ENCODE measurements around the gene CNST.
"Not testable (repeated sequence)": the region's sequence is repeated elsewhere in the genome, so short reads cannot be mapped to it uniquely, and the experiment has no call there.

CNST gene

DNA sequence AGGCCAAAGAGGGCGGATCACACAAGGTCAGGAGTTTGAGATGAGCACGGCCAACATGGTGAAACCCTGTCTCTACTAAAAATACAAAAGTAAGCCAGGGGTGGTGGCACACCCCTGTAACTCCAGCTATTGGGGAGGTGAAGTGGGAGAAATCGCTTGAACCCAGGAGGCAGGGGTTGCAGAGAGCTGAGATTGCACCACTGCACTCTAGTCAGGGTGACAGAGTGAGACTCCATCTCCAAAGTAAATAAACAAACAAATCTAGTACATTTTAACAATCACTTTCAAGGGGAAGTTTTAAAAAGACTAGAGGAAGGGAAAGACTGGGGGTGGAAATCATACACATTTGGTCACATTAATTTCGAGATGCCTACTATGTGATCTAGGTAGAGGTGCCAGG lies 6.9 kb upstream of the CNST start:
- DNase-seq: no peak

- not testable (repeated sequence) for DNase-seq
Observed at GRCh38 chr1:246560833-246561232, 5.4 kb upstream of the CNST start.

DNA sequence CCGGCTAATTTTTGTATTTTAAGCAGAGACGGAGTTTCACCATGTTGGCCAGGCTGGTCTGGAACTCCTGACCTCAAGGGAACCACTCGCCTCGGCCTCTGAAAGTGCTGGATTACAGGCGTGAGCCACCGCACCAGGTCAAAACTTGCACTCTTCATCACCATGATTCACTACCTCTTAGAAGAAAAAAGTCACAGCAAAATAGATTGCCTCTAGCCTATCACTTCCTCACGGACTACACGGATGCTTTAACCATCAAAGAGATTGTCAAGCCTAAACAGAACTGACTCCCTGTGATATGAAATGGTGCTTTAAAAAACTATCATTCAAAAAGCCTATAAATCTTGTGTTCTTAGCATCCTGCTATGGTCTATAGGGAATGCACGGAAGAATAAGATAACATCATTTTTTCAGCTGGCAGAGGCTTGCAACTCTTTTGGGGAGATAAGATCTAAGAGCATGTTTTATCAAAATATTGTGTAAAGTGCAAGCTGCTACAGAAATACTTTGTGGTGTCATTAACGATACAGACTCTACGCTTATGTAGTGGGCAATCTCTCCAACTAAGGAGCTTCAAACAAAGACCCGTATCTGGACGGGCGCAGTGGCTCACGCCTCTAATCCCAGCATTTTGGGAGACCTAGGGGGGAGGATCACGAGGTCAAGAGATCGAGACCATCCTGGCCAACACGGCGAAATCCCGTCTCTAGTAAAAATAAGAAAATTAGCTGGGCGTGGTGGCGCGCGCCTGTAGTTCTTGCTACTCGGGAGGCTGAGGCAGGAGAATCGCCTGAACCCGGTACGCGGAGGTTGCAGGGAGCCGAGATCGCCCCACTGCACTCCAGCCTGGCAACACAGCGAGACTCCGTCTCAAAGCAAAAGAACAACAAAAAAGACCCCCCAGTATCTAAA lies 1.2 kb upstream of the CNST start:
- no peak for DNase-seq

GRCh38 chr1:246565751-246566127 lies 517 bp upstream of the CNST start:
- no peak for DNase-seq

DNA sequence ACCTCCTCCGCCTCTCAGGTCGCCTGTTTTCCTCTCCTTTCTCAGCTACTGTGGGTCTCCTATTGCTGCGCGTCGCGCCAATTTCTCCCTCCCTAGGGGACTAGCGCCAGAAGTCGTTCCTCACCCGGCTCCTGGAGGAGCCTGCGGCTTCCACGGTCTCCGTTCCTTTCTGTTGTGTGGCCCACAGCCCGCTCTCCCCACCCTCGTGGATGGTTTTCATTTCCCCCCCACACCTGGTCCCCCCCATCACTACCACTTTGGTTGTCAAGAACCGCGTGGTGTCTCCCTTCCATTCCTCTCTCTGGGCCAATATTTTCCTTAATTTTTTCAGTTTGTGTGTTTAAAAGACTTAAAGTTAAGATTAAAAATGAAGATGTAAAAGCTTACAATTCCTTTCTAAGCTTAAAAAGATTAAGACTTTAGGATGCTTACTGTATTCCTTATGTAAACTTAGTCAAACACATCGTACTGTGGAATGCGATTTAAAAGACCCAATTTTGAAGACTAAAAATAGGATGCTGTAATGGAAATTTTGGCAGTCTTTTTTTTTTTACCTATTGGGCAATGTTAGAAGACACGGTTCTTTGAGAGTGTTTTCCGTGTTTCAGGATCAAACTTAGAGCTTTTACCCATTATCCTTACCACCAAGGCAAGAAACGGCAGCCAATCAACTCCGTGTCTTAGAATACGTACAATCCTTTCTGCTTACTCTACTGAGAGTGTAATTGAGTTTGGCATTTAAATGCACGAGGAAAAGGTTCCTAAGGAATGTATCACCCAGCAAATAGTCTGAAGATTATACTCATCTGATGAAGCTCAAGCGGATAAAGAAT lies 773 bp downstream of the CNST start:
- DNase-seq: no peak

GRCh38 chr1:246567646-246568235 lies 1.5 kb downstream of the CNST start:
- DNase-seq: no peak

DNA sequence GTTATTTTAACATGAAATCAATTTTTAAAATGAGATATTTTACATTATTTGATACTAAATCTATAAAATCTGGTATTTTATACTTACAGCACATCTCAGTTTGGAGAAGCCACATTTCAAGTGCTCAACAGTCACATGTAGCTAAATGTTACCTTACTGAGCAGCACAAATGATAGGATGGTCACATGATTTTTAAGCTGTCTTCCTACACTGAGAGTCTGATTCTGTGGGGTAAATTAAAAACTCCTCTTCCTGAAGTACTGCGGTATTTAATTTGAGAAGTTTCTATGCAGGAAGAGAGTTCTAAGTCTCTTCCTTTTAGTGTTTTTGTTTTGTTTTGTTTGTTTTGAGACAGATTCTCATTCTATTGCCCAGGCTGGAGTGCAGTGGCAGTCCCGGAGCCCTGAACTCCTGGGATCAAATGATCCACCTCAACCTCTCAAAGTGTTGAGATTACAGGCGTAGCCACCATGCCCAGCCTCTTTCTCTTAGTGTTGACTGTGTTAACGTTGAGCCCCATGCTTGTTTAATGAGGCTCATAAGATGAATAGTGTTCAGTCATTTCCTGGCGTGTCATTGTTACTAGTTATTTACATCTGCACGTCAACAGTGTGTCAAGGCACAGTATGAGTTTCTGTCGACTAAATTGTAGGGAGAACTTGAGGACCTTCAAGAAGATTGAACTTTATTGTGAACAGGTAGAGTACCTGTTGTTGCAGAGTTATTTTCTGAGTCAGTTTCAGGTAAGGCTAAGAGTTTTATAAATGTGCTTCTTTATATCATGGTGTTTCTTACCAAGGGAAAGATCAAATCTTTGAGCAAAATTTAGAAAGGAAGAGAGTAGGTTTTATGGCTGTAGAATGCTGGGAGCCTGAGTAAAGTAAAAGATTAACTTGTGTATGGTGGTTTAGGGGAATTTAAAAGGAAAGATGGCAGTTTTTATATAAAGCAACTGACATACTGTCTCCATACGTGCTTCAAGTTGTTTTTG lies 3.3 kb downstream of the CNST start:
- DNase-seq: no peak

DNA sequence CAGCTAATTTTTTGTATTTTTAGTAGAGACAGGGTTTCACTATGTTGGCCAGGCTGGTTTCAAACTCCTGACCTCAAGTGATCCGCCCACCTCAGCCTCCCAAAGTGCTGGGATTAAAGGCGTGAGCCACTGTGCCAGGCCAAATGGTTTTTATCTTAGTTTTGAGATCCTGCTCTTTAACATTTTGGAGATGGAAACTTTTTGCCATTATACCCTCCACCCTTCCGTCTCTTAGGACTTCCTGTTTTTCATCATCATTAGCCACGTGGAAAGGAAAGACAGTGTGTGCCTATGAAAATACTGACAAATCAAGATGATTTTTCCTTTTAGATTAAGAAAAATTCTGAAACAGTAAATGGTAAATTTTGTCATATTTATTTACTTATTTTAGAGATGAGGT lies 5.1 kb downstream of the CNST start:
- not testable (repeated sequence) for DNase-seq

- DNase-seq: no peak
Observed at GRCh38 chr1:246571953-246572352, 5.7 kb downstream of the CNST start.

DNA sequence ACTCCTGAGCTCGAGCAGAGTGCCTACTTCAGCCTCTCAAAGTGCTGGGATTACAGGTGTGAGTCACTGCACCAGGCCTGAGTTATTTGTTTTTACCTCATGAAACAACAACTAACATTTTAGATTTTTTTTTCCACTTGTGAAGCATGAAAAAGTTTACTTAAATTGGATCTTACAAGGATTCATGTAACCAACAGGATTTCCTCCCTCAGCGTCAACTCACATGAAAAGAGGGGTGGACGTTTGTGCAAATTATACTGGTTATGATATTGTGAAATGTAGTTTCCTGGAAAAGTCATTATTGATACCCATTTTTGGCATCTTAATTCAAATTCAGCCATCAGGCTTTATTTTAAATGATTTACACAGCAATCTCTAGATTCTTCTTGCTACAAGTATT lies 6.5 kb downstream of the CNST start:
- DNase-seq: no peak

DNA sequence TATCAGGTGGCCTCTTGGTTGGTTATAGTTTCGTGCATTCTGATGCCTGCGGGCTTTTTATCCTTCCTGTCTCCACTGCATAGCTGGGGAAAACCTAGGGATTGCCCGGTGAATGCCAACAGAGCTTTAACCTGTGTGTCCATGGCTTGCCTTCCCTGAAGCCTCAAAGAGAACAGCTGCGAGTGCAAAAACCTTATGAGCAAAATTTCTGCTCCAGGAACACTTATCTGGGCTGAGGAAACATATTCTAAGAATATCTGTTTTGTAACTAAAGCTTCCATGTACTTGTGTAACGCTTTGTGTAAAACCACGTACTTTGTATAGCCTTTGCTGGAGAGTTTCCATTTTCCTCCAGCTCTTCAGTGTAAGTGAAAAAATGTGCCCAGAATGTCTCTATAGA lies 7.2 kb downstream of the CNST start:
- no peak for DNase-seq

DNA sequence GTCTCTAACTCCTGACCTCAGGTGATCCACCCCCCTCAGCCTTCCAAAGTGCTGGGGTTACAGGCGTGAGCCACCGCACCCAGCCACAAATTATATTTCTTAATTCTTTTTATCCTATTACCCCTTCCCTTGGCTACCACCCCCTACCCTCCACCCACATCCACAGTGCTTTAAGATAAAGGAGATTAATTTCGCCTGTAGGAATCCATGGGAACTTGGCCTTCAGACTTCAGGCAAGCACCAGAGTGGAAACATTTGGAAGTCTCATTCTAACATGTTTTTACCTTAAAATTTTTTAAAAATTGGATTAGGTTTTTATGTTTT lies 10.4 kb downstream of the CNST start:
- DNase-seq: no peak

DNA sequence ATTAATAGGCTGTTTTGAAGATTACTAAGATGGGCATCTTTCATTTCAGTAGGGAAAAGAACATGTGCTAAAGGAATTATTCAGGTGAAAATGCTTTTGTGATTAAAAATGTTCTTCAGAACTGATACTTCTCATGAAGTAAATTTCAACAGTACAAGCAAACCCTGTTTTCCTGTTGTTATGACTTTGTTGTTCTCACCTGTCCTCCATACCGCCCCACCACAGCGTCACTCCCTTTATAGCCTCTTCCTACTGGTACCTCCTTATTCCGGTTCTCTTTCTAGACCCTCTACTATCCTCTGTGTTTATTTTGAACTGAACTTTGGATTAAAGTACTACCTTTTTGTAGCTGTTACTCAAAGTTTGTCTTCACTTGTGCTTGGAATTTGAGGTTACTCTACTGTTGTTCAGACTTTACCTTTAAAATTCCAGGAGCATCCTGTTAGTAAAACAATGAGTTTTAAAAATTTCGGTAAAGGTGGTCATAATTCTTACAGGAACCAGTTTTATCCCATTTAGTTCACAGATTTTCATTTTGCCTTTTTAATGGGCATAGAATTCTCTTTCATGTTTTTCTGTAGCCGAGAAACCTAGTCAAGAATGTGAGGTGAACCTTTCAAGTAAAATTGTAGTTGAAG lies 10.9 kb downstream of the CNST start:
- no peak for DNase-seq

DNA sequence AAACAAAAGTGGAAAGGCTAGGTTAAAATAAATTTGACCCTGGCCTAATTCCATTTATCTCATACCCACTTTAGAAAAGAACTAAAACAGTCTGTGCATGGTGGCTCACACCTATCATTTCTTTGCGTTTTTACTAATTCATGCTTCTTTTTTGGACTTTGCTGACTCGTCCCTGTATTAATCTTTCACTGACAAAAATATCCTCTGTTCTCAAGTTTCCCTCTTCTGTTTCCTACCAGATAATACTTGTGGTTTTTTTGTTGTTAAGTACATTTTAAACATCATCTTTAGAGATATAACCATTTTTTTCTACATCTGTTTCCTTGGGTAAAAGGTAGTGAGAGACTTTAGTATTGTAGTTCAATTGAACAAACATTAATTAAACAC lies 11.5 kb downstream of the CNST start:
- DNase-seq: no peak

DNA sequence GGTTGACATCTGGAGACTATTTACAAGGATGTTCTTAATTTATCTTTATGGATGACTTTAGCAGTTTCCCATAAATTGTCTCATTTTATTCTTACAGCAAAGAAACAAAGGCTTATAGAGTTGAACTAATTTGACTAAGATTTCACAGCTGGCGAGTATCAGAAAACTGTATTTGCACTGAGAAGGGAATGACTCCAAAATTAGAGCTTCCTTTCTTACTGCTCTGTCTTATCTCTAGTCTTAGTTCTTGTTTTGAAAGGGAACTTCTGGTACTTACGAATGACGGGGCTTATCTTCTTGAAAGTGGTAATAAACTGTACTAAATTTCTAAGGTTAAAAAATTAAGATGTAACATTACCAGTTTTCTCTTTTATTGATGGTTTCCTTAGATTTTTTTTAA lies 13.6 kb downstream of the CNST start:
- DNase-seq: no peak

- no peak for DNase-seq
Observed at GRCh38 chr1:246580497-246581370, 14.5 kb downstream of the CNST start.

- DNase-seq: no peak
Observed at GRCh38 chr1:246582301-246583055, 16.2 kb downstream of the CNST start.

GRCh38 chr1:246583056-246583440 lies 16.8 kb downstream of the CNST start:
- DNase-seq: no peak

DNA sequence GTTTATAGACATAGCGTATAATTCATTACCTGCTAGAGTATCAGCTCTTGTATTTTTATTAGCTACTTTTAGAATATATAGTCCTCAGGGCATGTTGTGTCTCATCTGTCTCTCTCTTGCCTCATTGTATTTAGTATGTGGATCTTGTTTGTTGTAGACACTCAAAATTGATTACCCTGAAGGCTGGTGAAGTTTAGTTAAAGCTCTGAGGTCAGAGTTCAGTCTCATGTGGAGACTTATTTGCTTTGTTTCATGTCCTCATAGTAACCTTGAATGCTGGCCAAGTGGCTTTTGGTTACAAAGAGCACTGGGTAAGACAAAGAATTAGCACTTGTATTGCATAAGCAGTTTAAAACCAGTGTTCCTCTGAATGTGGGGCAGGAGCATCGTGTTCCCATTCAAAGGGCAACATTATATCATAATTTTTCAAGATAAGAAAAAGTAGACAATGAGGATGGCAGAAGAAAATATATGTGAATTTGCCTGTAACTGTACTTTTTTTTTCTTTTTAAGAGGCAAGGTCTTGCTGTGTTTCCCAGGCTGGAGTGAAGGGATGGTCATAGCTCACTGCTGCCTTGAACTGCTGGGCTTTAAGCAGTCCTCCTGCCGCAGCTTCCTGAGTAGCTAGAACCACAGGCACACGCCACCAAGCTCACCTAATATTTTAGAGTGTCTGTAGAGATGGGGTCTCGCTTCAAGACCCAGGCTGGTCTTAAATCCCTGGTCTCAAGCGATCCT lies 17.4 kb downstream of the CNST start:
- no peak for DNase-seq

- DNase-seq: no peak
Observed at GRCh38 chr1:246587032-246587431, 20.8 kb downstream of the CNST start.

All from NCI-H187 treated with DMSO at 0.1 percent for 48 hours (cell line).